Prostate gland (tissue), 2 donors: ENCODE data around the gene RETREG2. TPM values are rescaled to one million over a fixed set of nuclear protein-coding genes. Genes with fewer than 3 reads are reported as not detected.

Experiments
- DNase-seq: peaks from one replicate; pipeline ENCODE4 v3.0.0-alpha.2; 2019; ENCODE audit warnings: low spot score
- H3K27ac ChIP-seq, 2 donors: fragments of 200-600 bp; sonication (generic); 2 replicates each; pipeline ENCODE4 v1.5.1; 2017 to 2019
- H3K27me3 ChIP-seq: fragments of 200-600 bp; sonication (generic); replicated peaks from 2 replicates; pipeline ENCODE4 v1.5.1; 2019; ENCODE audit not compliant: insufficient read depth
- H3K36me3 ChIP-seq, 2 donors: fragments of 200-600 bp; sonication (generic); 1 replicate in 1 of 2; 2 replicates in 1 of 2; pipeline versions ENCODE4 v1.5.1 to v1.8.1; 2017 to 2019
- H3K4me1 ChIP-seq: fragments of 200-600 bp; sonication (generic); replicated peaks from 2 replicates; pipeline ENCODE4 v1.5.1; 2019
- H3K4me3 ChIP-seq, 2 donors: fragments of 200-600 bp; sonication (generic); 2 replicates each; pipeline ENCODE4 v1.5.1; 2017 to 2019
- H3K9me3 ChIP-seq: fragments of 200-600 bp; sonication (generic); 2 replicates; pipeline ENCODE4 v1.5.1; 2017
- CTCF ChIP-seq, 4 experiments: fragments of 200-600 bp in 2 of 4; fragments of 450-650 bp in 2 of 4; sonication (generic) in 2 of 4; IDR thresholded peaks; 1 replicate in 3 of 4; 2 replicates in 1 of 4; pipeline ENCODE4 v1.5.1; 2016 to 2019; ENCODE audit warnings: antibody characterized with exemption in 4 of 4, mild to moderate bottlenecking in 2 of 4, moderate library complexity in 2 of 4
- POLR2A ChIP-seq: fragments of 450-650 bp; IDR thresholded peaks from one replicate; pipeline ENCODE4 v1.6.1; 2016; ENCODE audit warnings: antibody characterized with exemption, mild to moderate bottlenecking
- POLR2AphosphoS5 ChIP-seq: sonication (generic); formaldehyde crosslinking; IDR thresholded peaks from one replicate; pipeline ENCODE4 v1.6.1; 2017; ENCODE audit warnings: antibody characterized with exemption
- WGBS: methylation state at CpG from one replicate; pipeline ENCODE4 v1.1.5; 2018; 5-methylcytosine and 5-hydroxymethylcytosine counted together
- intact Hi-C: fragments of 100-400 bp; cut with DNase I; formaldehyde crosslinking; loops from one replicate; pipeline ENCODE4 v1.14.2; 2022
- total RNA-seq, 2 donors: library from RNA; depleted of rRNA; stranded (reverse); fragments of >200 nt; gene quantifications; one replicate each; pipeline ENCODE4 v1.1.0, GENCODE V29; 2016

The RETREG2 gene
- total RNA-seq, 2 donors from 2014 or later = 84.4 to 142 TPM

DNA sequence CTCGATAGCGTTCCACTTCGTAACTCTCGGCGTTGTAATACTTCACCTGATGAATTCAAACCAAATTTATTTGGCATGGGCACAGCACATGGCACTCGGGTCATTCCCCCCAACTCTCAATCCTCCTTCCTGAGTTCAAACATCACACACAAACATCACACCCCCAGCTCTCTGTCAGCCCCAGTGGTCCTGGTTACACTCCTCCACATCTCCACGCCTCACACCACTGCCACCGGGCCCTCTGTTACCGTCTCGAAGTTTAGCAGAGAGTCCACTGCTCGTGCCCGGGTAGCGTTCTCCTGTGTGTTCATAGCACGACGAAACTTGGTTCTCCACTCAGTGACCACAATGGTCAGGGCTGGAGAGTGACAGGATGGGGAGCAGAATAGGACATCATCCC, 36.1 kb downstream of the RETREG2 start:
- WGBS = 94% methylated on average over 15 of the region's 15 CpGs
- Histone ChIP-seq H3K36me3 (peaks cover 6 to 14% of the 10 kb centered on the region in 2 donors), H3K27ac (no peak overlapping the region), H3K9me3 (no peaks in the 10 kb centered on the region), H3K4me1 (peaks cover 15% of the 10 kb centered on the region), H3K27me3 (no peaks in the 10 kb centered on the region), H3K4me3 (no peak overlapping the region)
- intact Hi-C loops = loop anchor here (10.0 kb wide), 1 partner anchor 81 kb away; no protein-coding TSS in a partner anchor
- no peak for DNase-seq
- TF ChIP-seq CTCF (IDR thresholded peaks at IDR 0.05) (no peak), POLR2AphosphoS5 (no peak), POLR2A (no peak)

DNA sequence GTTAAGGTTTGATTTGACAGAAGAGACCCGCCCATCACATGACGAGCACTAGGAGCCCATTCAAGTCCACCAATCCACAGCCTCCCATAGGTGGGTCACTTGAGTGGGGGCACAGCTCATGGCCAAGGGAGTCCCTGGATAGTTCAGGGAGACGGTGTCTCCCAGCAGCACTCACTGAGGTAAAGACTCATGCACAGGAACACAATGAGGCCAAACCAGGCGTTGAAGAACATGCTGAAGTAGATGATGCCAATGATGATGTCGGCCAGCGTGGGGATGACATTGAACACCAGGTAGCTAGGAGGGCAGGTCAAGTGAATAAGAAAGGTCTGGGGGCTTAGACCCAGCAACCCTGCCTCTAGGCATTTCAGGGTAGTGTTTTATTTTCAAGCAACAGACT, 36.7 kb downstream of the RETREG2 start:
- WGBS = 91% methylated on average over 6 of the region's 6 CpGs
- TF ChIP-seq POLR2A (no peak), POLR2AphosphoS5 (no peak), CTCF (IDR thresholded peaks at IDR 0.05) (no peak)
- DNase-seq = no peak
- no peaks in the 10 kb centered on the region for H3K27me3 ChIP-seq
- no peaks in the 10 kb centered on the region for H3K9me3 ChIP-seq
- peaks cover 22% of the 10 kb centered on the region for H3K4me1 ChIP-seq
- intact Hi-C loops = loop anchor here (5.0 to 10.0 kb wide), 2 partner anchors 37 to 80 kb away; partner anchors contain the start of genes CNPPD1 and RETREG2
- H3K27ac ChIP-seq = no peak overlapping the region
- peaks cover 6 to 11% of the 10 kb centered on the region in 2 donors for H3K36me3 ChIP-seq
- H3K4me3 ChIP-seq = no peak overlapping the region

- H3K9me3 ChIP-seq = no peaks in the 10 kb centered on the region
- intact Hi-C loops = loop anchor here (5.0 to 10.0 kb wide), 2 partner anchors 39 to 79 kb away; partner anchors contain the start of genes CNPPD1 and RETREG2
- 91% methylated on average over 27 of the region's 27 CpGs for WGBS
- no peak for DNase-seq
- TF ChIP-seq POLR2AphosphoS5 (no peak), POLR2A (no peak), CTCF (IDR thresholded peaks at IDR 0.05) (no peak)
- no peaks in the 10 kb centered on the region for H3K27me3 ChIP-seq
- peaks cover 22% of the 10 kb centered on the region for H3K4me1 ChIP-seq
- H3K36me3 ChIP-seq = peaks cover 10 to 11% of the 10 kb centered on the region in 2 donors
- H3K4me3 ChIP-seq = no peak overlapping the region
- H3K27ac ChIP-seq = no peak overlapping the region
Measured at GRCh38 chr2:219215871-219216534, 37.9 kb downstream of the RETREG2 start.

DNA sequence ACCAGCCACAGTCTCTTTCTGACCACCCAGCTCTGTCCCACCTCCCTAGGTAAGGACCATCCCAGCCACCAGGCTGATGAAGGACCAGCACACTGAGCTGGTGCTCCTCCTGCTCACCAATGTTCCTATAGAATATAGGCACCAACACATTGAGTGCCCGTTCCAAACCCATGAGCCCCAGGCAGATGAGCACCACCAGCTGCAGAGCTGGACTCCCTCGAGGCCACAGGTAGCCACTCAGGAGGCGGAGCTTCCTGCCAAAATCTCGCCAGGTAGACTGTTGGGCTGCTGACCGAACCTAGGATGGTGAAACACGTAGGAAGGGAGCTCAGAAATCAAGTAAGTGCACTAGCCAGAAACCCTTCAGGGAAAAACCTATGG, 38.5 kb downstream of the RETREG2 start:
- intact Hi-C loops = loop anchor here (5.0 to 10.0 kb wide), 2 partner anchors 39 to 78 kb away; partner anchors contain the start of genes CNPPD1 and RETREG2
- WGBS = 90% methylated on average over 6 of the region's 6 CpGs
- Histone ChIP-seq H3K4me1 (peaks cover 22% of the 10 kb centered on the region), H3K36me3 (peaks cover 10 to 12% of the 10 kb centered on the region in 2 donors), H3K9me3 (no peaks in the 10 kb centered on the region), H3K27ac (no peak overlapping the region), H3K27me3 (no peaks in the 10 kb centered on the region), H3K4me3 (no peak overlapping the region)
- no peak for TF ChIP-seq POLR2A
- no peak for TF ChIP-seq POLR2AphosphoS5
- no peak for TF ChIP-seq CTCF (IDR thresholded peaks at IDR 0.05)
- DNase-seq = no peak
